ENCODE results near the gene KLRC1. TPM values are rescaled to one million over a fixed set of nuclear protein-coding genes. Genes with fewer than 3 reads are reported as not detected.
"Not testable (repeated sequence)": the region's sequence is repeated elsewhere in the genome, so short reads cannot be mapped to it uniquely, and the experiment has no call there.

The KLRC1 gene
- total and polyA plus RNA-seq, 12 donors: 0.13 to 0.90 (median 0.22) TPM; not detected in 9

DNA sequence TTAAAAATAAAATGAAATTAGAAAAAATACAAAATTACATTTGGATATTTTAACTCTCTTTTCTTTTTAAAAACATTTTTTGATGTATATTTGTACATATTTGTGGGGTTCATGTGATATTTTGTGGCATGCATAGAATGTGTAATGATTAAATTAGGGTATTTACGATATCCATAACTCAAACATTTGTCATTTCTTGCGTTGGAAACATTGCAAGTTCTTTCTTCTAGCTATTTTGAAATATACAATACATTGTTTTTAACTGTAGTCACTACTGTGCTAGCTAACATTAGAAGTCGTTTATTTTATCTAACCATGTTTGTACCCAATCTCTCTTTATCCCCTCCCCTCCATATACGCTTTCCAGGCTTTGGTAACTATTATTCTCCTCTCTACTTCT lies 38.6 kb upstream of the KLRC1 start:
- intact Hi-C loops (cut with DNase I): no loop called here
- Histone ChIP-seq H3K9me3 (peaks cover 0 to 6% (median 0%) of the 10 kb centered on the region in 11 donors), H3K27me3 (peaks cover 0 to 3% (median 0%) of the 10 kb centered on the region in 7 donors), H3K4me1 (no peaks in the 10 kb centered on the region), H3K36me3 (no peaks in the 10 kb centered on the region), H3K4me3 (no peak overlapping the region), H3K27ac (no peak overlapping the region)
- no peak for DNase-seq
- TF ChIP-seq, protein P1, sequence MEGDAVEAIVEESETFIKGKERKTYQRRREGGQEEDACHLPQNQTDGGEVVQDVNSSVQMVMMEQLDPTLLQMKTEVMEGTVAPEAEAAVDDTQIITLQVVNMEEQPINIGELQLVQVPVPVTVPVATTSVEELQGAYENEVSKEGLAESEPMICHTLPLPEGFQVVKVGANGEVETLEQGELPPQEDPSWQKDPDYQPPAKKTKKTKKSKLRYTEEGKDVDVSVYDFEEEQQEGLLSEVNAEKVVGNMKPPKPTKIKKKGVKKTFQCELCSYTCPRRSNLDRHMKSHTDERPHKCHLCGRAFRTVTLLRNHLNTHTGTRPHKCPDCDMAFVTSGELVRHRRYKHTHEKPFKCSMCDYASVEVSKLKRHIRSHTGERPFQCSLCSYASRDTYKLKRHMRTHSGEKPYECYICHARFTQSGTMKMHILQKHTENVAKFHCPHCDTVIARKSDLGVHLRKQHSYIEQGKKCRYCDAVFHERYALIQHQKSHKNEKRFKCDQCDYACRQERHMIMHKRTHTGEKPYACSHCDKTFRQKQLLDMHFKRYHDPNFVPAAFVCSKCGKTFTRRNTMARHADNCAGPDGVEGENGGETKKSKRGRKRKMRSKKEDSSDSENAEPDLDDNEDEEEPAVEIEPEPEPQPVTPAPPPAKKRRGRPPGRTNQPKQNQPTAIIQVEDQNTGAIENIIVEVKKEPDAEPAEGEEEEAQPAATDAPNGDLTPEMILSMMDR (IDR thresholded peaks at IDR 0.05): no peak
- no peak for ATAC-seq
- WGBS, 2 donors: 75 to 78% methylated on average over 4 of the region's 4 CpGs

DNA sequence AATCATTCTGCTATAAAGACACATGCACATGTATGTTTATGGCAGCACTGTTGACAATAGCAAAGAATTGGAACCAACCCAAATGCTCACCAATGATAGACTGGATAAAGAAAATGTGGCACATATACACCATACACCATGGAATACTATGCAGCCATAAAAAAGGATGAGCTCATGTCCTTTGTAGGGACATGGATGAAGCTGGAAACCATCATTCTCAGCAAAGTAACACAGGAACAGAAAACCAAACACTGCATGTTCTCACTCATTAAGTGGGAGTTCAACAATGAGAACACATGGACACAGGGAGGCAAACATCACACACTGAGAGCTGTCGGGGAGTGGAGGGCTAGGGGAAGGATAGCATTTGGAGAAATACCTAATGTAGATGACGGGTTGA lies 34.2 kb upstream of the KLRC1 start:
- 80 to 89% methylated on average over 2 of the region's 2 CpGs for WGBS, 2 donors
- H3K9me3 ChIP-seq; ATAC-seq; H3K4me3 ChIP-seq; H3K36me3 ChIP-seq; H3K27me3 ChIP-seq; H3K4me1 ChIP-seq; H3K27ac ChIP-seq; intact Hi-C loops (cut with DNase I); DNase-seq: not testable (repeated sequence)

DNA sequence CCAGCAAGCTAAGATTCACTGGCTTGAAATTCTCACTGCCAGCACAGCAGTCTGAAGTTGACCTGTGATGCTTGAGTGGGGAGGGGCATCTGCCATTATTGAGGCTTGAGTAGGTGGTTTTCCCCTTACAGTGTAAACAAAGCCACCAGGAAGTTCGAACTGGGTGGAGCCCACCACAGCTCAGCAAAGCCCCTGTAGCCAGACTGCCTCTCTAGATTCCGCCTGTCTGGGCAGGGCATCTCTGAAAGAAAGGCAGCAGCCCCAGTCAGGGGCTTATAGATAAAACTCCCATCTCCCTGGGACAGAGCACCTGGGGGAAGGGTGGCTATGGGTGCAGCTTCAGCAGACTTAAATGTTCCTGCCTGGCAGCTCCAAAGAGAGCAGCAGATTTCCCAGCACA lies 28.7 kb upstream of the KLRC1 start:
- peaks cover 0 to 14% (median 0%) of the 10 kb centered on the region in 7 donors for H3K27me3 ChIP-seq
- DNase-seq; H3K36me3 ChIP-seq; H3K27ac ChIP-seq; intact Hi-C loops (cut with DNase I); H3K4me1 ChIP-seq; H3K4me3 ChIP-seq; H3K9me3 ChIP-seq; ATAC-seq: not testable (repeated sequence)
- 66 to 71% methylated on average over 2 of the region's 2 CpGs for WGBS, 2 donors

DNA sequence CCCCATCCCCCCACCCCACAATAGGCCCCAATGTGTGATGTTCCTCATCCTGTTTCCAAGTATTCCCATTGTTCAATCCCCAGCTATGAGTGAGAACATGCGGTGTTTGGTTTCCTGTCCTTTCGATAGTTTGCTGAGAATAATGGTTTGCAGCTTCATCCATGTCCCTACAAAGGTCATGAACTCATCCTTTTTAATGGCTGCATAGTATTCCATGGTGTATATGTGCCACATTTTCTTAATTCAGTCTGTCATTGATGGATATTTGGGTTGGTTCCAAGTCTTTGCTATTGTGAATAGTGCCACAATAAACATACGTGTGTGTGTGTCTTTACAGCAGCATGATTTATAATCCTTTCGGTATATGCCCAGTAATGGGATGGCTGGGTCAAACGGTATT lies 19.6 kb upstream of the KLRC1 start:
- intact Hi-C loops (cut with DNase I); DNase-seq; H3K36me3 ChIP-seq; H3K27ac ChIP-seq; ATAC-seq; H3K4me3 ChIP-seq; H3K27me3 ChIP-seq; H3K4me1 ChIP-seq: not testable (repeated sequence)
- peaks cover 0 to 22% (median 3%) of the 10 kb centered on the region in 11 donors for H3K9me3 ChIP-seq
- 88 to 92% methylated on average over 5 of the region's 5 CpGs for WGBS, 2 donors

DNA sequence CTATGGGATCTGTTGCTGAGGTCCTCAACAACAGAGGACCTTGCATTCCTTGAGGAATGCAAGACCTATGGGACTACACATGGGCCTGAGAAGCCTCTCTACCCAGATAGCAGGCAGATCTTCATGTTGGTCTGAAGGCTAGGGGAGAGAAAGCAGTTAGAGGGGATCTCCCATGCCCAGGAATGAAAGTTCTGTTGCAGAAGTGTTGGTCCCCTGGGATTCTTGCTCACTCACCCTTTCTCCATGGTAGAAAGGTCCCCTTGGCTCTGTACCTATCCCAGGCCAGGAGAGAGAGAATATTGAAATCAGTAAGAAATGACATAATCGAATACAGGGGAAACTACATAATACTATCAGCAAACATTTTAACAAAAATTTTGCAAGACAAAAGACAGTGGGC lies 16.5 kb upstream of the KLRC1 start:
- H3K27me3 ChIP-seq: peaks cover 0 to 6% (median 0%) of the 10 kb centered on the region in 7 donors
- H3K27ac ChIP-seq: no peak overlapping the region
- no peaks in the 10 kb centered on the region for H3K36me3 ChIP-seq
- DNase-seq (no peak), ATAC-seq (no peak)
- TF ChIP-seq, protein P1 (IDR thresholded peaks at IDR 0.05): no peak
- H3K4me3 ChIP-seq: no peak overlapping the region
- 76 to 86% methylated on average over 1 of the region's 1 CpG for WGBS, 2 donors
- H3K4me1 ChIP-seq: no peaks in the 10 kb centered on the region
- intact Hi-C loops (cut with DNase I): no loop called here
- peaks cover 0 to 21% (median 3%) of the 10 kb centered on the region in 11 donors for H3K9me3 ChIP-seq

DNA sequence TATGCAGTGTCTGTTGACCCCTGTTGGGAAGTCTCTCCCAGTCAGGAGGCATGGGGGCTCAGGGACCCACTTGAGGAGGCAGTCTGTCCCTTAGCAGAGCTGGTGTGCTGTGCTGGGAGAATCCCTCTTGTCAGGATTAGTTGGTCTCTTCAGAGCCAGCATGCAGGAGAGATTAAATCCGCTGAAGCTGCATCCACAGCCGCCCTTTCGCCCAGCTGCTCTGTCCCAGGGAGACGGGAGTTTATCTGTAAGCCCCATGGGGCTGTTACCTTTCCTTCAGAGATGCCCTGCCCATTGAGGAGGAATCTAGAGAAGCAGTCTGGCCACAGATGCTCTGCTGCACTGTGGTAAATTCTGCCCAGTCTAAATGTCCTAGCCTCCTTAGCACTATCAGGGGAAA lies 13.1 kb upstream of the KLRC1 start:
- ATAC-seq: no peak
- WGBS, 2 donors: 67 to 70% methylated on average over 4 of the region's 4 CpGs
- DNase-seq: no peak

More for the DNA sequence above, 13.1 kb upstream of the KLRC1 start:
- intact Hi-C loops (cut with DNase I): no loop called here
- no peak overlapping the region for H3K4me3 ChIP-seq
- no peaks in the 10 kb centered on the region for H3K4me1 ChIP-seq
- H3K27ac ChIP-seq: no peak overlapping the region
- H3K27me3 ChIP-seq: peaks cover 0 to 6% (median 0%) of the 10 kb centered on the region in 7 donors
- TF ChIP-seq, protein P1 (IDR thresholded peaks at IDR 0.05): no peak
- H3K36me3 ChIP-seq: no peaks in the 10 kb centered on the region
- H3K9me3 ChIP-seq: peaks cover 0 to 11% (median 0%) of the 10 kb centered on the region in 11 donors

Data from heart right ventricle (tissue), 16 donors.